ENCODE measurements around the gene ACSS1.

DNA sequence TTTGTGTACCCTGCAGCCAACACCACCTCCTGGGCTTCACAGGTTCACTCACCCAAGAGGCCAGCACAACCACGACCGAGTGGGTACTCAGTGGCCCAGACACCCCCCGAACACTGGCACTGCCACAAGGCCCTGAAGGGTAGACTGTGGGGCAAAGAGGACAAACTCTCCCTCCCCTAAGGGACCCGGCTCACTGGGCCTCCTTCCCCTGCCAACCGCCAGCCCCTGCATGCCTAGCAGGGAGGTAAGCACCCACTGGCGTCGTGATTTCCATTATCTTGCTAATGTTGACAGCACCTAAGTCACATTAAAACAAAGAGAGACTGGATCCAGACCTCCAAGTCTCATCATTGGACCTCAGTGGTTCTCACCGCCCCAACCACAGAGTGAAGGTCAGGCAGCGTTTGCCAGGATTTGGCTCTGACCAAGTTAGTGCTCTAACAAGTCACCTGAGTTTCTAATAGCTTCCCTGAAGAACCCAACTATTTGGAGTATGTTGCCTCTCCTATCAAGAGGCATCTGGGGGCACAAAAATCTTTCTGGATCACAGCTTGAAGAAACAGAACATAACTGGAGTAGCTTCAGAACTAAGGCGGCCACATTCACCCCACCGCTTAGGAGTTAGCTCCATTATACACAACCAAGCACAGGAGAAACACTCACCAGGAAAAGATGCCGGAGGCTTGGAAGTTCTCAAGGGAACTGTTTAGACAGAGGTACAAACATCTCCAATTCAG lies 51.3 kb downstream of the ACSS1 start:
- TF ChIP-seq, protein P1, sequence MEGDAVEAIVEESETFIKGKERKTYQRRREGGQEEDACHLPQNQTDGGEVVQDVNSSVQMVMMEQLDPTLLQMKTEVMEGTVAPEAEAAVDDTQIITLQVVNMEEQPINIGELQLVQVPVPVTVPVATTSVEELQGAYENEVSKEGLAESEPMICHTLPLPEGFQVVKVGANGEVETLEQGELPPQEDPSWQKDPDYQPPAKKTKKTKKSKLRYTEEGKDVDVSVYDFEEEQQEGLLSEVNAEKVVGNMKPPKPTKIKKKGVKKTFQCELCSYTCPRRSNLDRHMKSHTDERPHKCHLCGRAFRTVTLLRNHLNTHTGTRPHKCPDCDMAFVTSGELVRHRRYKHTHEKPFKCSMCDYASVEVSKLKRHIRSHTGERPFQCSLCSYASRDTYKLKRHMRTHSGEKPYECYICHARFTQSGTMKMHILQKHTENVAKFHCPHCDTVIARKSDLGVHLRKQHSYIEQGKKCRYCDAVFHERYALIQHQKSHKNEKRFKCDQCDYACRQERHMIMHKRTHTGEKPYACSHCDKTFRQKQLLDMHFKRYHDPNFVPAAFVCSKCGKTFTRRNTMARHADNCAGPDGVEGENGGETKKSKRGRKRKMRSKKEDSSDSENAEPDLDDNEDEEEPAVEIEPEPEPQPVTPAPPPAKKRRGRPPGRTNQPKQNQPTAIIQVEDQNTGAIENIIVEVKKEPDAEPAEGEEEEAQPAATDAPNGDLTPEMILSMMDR (IDR thresholded peaks at IDR 0.05; ENCODE audit: insufficient read depth, low read depth, low read length): no peak
- no peak for TF ChIP-seq EZH2 (IDR thresholded peaks at IDR 0.05; ENCODE audit: insufficient read depth, low read length)

All from astrocyte (in vitro differentiated cells and primary cell).